22Rv1 (cell line): ENCODE data around the gene SRPK2.

Source experiments
- CTCF ChIP-seq: fragments of 450-650 bp; IDR thresholded peaks from 2 replicates; pipeline ENCODE4 v1.5.1; 2017; ENCODE audit warnings: mild to moderate bottlenecking
- ZFX ChIP-seq: fragments of 450-650 bp; IDR thresholded peaks from 2 replicates; pipeline ENCODE4 v1.6.1; 2017; ENCODE audit warnings: antibody characterized with exemption, borderline replicate concordance

GRCh38 chr7:105322655-105323277 lies 66.0 kb downstream of the SRPK2 start:
- TF ChIP-seq CTCF = no peak
- no peak for TF ChIP-seq ZFX
